ENCODE data around the gene IQCH.

The IQCH gene

DNA sequence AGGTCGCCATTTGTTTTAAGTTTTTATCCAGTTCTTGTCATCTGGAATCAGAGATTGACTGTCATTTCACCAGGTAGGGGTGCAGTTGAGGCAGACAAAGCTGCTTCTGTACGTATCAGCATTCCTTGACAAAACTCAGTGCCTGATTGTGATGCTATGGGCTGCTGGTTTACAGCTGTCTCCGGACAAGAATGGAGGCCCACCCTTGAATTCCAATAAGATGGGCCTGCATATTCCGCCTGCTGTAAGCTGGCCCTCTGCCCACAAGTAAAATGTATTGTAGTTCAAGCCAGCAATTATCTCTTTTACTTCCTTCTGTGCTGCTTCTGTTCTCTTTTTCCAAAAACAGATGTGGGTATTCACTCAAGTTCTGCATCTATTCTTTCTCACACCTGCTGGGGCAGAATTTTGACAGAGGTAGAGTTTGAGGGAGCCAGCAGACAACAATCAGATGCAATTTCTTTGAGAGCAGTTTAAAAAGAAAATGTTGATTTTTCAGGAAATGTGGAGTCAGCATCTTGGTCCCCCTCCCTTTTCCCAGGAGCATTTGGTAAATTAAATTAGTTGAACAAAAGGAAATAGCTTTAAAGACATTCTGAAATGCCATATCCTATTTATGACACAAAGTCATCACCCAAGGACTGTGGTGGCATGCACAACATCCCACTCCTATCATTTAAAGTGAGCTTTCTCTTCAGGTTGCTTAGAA, 53.5 kb downstream of the IQCH start:
- no peak for DNase-seq (ENCODE audit: low read depth)
- H3K4me3 ChIP-seq (ENCODE audit: low read length), result no peak overlapping the region

DNA sequence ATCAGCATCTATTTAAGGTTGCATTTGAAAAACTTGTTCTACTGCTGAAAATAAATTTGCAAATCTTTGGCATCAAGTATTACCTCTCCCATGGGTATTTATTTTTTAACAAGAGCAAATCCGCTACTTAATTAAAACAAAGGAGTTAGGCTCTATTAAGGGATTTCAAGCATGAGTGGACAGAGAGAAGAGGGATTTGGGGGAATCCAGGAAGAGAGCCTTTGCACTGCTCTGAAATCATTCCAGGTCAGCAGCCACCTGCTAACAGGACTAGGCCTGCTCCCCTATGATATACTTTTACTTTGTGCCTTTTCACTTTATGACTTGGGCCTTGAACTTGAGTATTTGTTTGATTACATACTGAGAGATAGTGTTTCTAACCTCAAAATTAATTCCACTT, 57.1 kb downstream of the IQCH start:
- no peak for DNase-seq (ENCODE audit: low read depth)
- no peak overlapping the region for H3K4me3 ChIP-seq (ENCODE audit: low read length)
- TF ChIP-seq, protein P1, sequence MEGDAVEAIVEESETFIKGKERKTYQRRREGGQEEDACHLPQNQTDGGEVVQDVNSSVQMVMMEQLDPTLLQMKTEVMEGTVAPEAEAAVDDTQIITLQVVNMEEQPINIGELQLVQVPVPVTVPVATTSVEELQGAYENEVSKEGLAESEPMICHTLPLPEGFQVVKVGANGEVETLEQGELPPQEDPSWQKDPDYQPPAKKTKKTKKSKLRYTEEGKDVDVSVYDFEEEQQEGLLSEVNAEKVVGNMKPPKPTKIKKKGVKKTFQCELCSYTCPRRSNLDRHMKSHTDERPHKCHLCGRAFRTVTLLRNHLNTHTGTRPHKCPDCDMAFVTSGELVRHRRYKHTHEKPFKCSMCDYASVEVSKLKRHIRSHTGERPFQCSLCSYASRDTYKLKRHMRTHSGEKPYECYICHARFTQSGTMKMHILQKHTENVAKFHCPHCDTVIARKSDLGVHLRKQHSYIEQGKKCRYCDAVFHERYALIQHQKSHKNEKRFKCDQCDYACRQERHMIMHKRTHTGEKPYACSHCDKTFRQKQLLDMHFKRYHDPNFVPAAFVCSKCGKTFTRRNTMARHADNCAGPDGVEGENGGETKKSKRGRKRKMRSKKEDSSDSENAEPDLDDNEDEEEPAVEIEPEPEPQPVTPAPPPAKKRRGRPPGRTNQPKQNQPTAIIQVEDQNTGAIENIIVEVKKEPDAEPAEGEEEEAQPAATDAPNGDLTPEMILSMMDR (conservative IDR thresholded peaks at IDR 0.05; ENCODE audit: low read length), result no peak

More for the DNA sequence above, 53.5 kb downstream of the IQCH start:
- TF ChIP-seq, protein P1 (conservative IDR thresholded peaks at IDR 0.05; ENCODE audit: low read length), result no peak

DNA sequence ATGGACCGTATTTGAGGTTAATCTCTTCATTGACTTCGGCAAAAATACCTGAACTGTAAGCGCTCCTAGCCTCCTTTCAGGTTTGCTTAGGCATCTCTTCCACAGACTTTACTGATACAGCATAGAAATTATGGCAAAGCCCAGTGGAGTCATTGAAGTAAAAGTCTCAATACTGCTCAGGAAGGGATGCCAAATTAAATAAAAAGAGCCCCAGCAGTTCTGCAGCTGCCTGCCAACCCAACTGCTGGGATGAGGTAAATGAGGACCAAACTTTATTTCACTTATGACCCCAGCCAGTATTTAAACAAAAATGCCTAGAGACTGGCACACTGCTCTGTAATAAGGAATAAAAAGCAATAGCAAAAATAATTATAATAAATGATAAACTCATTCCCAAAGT, 65.4 kb downstream of the IQCH start:
- TF ChIP-seq, protein P1 (conservative IDR thresholded peaks at IDR 0.05; ENCODE audit: low read length), result no peak
- no peak overlapping the region for H3K4me3 ChIP-seq (ENCODE audit: low read length)
- no peak for DNase-seq (ENCODE audit: low read depth)

DNA sequence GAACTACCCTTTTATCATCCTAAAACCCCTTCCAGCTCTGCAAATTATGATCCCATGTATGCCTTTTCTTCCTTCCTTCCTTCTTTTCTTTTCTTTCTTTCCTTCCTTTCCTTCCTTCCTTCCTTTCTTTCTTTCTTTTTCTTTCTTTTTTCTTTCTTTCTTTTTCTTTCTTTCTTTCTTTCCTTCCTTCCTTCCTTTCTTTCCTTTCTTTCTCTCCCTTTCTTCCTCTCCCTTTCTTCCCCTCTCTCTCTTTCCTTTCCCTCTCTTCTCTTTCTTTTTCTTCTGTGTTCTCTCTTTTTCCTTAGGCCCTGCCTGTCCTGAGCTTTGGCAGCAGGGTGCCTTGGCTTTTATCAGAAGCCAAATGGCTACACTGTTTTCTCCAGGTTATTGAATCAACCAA, 66.8 kb downstream of the IQCH start:
- TF ChIP-seq, protein P1 (conservative IDR thresholded peaks at IDR 0.05; ENCODE audit: low read length), result no peak
- no peak overlapping the region for H3K4me3 ChIP-seq (ENCODE audit: low read length)
- no peak for DNase-seq (ENCODE audit: low read depth)

DNA sequence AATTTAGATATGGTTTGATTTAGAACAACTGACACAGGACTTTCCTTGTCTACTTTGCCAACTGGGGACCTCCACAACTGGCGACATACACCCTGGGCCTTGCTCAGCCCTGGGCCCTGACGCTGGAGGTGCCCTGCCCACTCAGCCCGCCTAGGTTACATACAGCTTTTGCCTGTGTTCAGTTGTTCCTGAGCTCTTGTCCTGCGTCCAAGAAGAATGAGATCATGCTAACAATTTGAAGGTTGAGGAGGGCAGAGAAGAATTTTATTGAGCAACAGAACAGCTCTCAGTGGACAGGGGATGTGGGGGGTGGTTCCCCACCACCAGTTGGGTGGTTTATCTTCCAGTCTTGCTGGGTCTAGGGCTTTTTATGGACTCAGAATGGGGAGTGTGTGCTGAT, 67.9 kb downstream of the IQCH start:
- H3K4me3 ChIP-seq (ENCODE audit: low read length), result no peak overlapping the region
- TF ChIP-seq, protein P1 (conservative IDR thresholded peaks at IDR 0.05; ENCODE audit: low read length), result no peak
- peak; percentile 38 for DNase-seq (ENCODE audit: low read depth)

DNA sequence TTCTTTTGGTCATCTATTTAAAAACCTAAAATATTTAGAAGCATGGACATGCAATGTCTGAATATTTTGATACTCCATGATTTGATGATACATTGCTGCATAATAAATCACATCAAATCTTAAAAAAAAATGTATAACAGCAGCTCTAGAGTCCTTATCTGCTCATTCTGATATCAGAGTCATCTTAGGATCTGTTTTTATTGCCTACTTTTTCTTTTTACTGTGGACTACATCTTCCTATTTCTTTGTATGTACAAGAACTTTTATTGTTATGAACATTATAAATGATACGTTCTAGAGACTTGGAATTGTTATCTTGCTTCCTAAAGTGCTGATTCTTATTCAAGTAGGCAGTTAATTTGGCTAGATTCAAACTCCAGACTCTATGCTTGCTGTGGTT, 72.7 kb downstream of the IQCH start:
- TF ChIP-seq, protein P1 (conservative IDR thresholded peaks at IDR 0.05; ENCODE audit: low read length), result no peak
- H3K4me3 ChIP-seq (ENCODE audit: low read length), result no peak overlapping the region
- DNase-seq (ENCODE audit: low read depth), result no peak

DNA sequence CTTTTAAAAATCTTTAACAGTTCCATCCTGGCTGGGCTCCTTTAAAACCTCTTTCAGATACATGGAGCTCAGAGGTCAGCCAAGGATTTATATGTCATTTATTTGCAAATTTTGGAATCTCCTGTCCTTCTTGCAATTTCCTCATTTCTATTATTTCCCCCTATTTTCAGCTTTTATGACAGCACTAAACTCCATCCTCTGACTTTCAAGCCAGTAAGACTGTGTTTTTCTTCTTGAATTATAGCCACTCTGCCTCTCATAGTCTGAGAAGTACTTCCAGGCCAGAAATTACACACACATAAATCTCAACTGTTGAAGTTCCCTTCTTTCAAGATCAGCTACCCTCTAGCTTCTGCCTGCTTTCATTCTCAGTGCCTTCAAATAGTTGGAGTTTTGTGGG, 73.2 kb downstream of the IQCH start:
- DNase-seq (ENCODE audit: low read depth), result no peak
- H3K4me3 ChIP-seq (ENCODE audit: low read length), result no peak overlapping the region
- TF ChIP-seq, protein P1 (conservative IDR thresholded peaks at IDR 0.05; ENCODE audit: low read length), result no peak

Measured in AG10803 (cell line).